ENCODE data around the gene KPNA4. TPM values are rescaled to one million over a fixed set of nuclear protein-coding genes. Genes with fewer than 3 reads are reported as not detected.

The KPNA4 gene
- total and polyA plus RNA-seq, 12 donors = 6.5 to 43.6 (median 20.6) TPM

GRCh38 chr3:160602259-160602658 is 36.9 kb upstream of the KPNA4 start:
- Histone ChIP-seq H3K4me3 (no peak overlapping the region), H3K27ac (no peak overlapping the region), H3K9me3 (replicated peaks in 1 of 3) (no peaks in the 10 kb centered on the region), H3K27me3 (no peaks in the 10 kb centered on the region), H3K36me3 (replicated peaks in 1 of 2) (no peaks in the 10 kb centered on the region), H3K4me1 (replicated peaks in 1 of 2) (no peaks in the 10 kb centered on the region)
- intact Hi-C loops (cut with DNase I) = no loop called here
- no peak for DNase-seq
- TF ChIP-seq POLR2A (IDR thresholded peaks at IDR 0.05) = no peak
- no peak for TF ChIP-seq CTCF (IDR thresholded peaks at IDR 0.05)

GRCh38 chr3:160601288-160601687 is 35.9 kb upstream of the KPNA4 start:
- no peak overlapping the region for H3K4me3 ChIP-seq
- no peaks in the 10 kb centered on the region for H3K4me1 ChIP-seq (replicated peaks in 1 of 2)
- H3K36me3 ChIP-seq (replicated peaks in 1 of 2) = no peaks in the 10 kb centered on the region
- intact Hi-C loops (cut with DNase I) = no loop called here
- no peaks in the 10 kb centered on the region for H3K27me3 ChIP-seq
- WGBS, 4 donors = 59 to 64% (median 62%) methylated on average over 1 of the region's 1 CpG
- no peak overlapping the region for H3K27ac ChIP-seq
- no peak for DNase-seq
- no peaks in the 10 kb centered on the region for H3K9me3 ChIP-seq (replicated peaks in 1 of 3)
- TF ChIP-seq POLR2A (IDR thresholded peaks at IDR 0.05) (no peak), CTCF (IDR thresholded peaks at IDR 0.05) (no peak)

GRCh38 chr3:160598865-160599264 is 33.5 kb upstream of the KPNA4 start:
- Histone ChIP-seq H3K4me1 (replicated peaks in 1 of 2) (no peaks in the 10 kb centered on the region), H3K4me3 (no peak overlapping the region), H3K36me3 (replicated peaks in 1 of 2) (no peaks in the 10 kb centered on the region), H3K27ac (no peak overlapping the region), H3K27me3 (no peaks in the 10 kb centered on the region), H3K9me3 (replicated peaks in 1 of 3) (no peaks in the 10 kb centered on the region)
- no peak for DNase-seq
- TF ChIP-seq POLR2A (IDR thresholded peaks at IDR 0.05) (no peak), CTCF (IDR thresholded peaks at IDR 0.05) (no peak)
- intact Hi-C loops (cut with DNase I) = no loop called here
- WGBS, 4 donors = 67 to 84% (median 81%) methylated on average over 2 of the region's 2 CpGs

- Histone ChIP-seq H3K27ac (no peak overlapping the region), H3K27me3 (no peaks in the 10 kb centered on the region), H3K9me3 (replicated peaks in 1 of 3) (no peaks in the 10 kb centered on the region), H3K36me3 (replicated peaks in 1 of 2) (no peaks in the 10 kb centered on the region), H3K4me1 (replicated peaks in 1 of 2) (no peaks in the 10 kb centered on the region), H3K4me3 (no peak overlapping the region)
- no peak for TF ChIP-seq CTCF (IDR thresholded peaks at IDR 0.05)
- no peak for TF ChIP-seq POLR2A (IDR thresholded peaks at IDR 0.05)
- intact Hi-C loops (cut with DNase I) = no loop called here
- no peak for DNase-seq
Observed at GRCh38 chr3:160588023-160588422, 22.7 kb upstream of the KPNA4 start.

Measured in adrenal gland (tissue), 12 donors.